WI38 (cell line): ENCODE data around the gene PADI4.
"Not testable (repeated sequence)": the region's sequence is repeated elsewhere in the genome, so short reads cannot be mapped to it uniquely, and the experiment has no call there.

Experiments used
- H3K4me3 ChIP-seq: 2 replicates; pipeline ENCODE4 v1.5.1; 2011; ENCODE audit warnings: low read depth, mild to moderate bottlenecking, control low read depth, low read length
- TF ChIP-seq, protein P1 (sequence below): IDR thresholded peaks from 2 replicates; pipeline ENCODE4 v1.5.1; 2012; ENCODE audit warnings: low read depth, mild to moderate bottlenecking, control low read depth, low read length

PADI4 gene

DNA sequence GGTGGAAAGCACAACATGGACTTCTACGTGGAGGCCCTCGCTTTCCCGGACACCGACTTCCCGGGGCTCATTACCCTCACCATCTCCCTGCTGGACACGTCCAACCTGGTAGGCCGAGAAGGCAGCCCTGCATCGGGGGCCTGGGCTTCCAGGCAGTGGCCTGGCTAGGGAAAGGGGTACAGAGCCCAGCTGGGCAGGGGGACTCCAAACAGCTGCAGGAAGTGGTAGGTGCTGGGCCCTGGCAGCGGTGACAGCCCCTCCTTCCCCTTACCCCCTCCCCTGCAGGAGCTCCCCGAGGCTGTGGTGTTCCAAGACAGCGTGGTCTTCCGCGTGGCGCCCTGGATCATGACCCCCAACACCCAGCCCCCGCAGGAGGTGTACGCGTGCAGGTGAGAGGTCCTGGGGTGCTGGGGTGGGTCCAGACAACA lies 34.0 kb downstream of the PADI4 start:
- no peak overlapping the region for H3K4me3 ChIP-seq

DNA sequence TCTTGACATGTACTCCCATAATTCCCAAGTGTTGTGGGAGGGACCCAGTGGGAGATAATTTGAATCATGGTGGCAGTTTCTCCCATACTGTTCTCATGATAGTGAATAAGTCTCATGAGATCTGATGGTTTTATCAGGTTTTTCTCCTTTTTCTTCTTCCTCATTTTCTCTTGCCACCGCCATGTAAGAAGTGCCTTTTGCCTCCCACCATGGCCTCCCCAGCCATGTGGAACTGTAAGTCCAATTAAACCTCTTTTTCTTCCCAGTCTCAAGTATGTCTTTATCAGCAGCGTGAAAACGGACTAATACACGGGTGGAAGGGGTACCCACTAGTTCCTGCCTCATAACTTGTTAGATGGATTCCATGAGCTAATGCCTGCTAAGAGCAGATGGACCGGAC lies 37.5 kb downstream of the PADI4 start:
- not testable (repeated sequence) for H3K4me3 ChIP-seq

More for the DNA sequence above, 34.0 kb downstream of the PADI4 start:
- TF ChIP-seq, protein P1, sequence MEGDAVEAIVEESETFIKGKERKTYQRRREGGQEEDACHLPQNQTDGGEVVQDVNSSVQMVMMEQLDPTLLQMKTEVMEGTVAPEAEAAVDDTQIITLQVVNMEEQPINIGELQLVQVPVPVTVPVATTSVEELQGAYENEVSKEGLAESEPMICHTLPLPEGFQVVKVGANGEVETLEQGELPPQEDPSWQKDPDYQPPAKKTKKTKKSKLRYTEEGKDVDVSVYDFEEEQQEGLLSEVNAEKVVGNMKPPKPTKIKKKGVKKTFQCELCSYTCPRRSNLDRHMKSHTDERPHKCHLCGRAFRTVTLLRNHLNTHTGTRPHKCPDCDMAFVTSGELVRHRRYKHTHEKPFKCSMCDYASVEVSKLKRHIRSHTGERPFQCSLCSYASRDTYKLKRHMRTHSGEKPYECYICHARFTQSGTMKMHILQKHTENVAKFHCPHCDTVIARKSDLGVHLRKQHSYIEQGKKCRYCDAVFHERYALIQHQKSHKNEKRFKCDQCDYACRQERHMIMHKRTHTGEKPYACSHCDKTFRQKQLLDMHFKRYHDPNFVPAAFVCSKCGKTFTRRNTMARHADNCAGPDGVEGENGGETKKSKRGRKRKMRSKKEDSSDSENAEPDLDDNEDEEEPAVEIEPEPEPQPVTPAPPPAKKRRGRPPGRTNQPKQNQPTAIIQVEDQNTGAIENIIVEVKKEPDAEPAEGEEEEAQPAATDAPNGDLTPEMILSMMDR: no peak

DNA sequence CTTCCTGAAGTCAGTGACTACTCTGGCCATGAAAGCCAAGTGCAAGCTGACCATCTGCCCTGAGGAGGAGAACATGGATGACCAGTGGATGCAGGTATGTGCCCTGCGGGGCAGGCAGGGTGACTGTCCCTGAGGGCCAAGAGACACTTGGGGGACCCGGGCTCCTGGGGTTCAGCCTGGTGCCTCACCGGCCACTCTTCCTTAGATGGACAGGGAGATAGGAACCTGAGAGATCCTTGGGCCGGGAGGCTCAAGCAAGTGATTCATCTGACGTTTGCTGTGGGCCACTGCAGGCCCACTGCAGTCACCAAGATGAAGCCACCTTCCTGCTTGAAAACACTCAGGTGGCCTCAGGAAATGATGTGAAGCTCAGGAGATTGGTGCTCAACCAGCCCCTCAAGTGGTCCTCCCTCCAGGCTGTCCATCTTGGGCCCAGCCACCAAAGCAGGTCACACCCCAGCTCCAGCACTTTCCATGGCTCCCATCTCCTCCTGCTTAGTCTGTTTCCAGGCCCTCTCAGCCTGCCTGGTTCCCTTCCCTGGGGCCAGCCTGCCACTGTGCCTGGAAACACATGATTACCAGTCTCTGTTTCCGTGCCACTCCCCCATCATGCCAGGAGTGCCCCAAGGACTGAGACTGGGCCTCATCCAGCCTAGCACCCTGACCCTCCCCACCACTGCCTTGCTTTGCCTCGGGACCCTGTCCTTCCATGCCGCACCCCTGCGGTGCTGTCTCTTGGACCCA lies 38.2 kb downstream of the PADI4 start:
- TF ChIP-seq, protein P1: no peak
- no peak overlapping the region for H3K4me3 ChIP-seq

DNA sequence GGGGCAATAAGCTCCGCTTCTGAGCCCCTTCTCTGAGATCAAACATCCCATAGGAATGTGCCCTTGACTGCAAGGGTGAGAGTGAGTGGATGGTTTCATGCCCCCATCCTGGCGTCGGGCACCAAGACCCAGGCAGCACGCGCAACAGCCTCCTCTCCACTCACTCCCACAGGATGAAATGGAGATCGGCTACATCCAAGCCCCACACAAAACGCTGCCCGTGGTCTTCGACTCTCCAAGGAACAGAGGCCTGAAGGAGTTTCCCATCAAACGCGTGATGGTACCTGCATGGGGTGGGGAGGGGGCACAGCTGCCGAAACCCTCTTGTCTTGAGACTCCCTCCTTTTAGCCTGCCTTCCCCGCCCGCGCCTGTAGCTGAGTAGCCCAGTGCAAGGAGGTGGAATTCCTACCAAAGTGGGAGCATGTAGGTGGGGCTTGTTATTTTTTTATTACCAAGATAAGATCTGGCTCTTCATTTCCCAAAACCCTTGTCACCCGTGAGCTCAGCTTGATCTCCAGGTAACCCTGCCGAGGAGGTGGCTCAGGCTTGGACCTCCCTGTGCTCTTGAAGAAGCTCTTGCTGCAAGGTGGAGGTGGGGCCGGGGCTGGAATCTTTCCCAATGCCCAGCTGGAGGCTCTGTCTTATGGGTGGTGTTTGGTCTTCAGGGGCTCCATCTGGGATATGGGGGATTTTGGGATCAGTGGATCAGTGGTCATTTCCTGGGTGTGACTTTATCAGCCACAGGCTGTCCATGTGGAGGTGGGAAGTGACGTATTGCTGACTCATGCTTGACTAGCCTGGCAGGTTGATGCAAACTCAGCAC lies 40.0 kb downstream of the PADI4 start:
- H3K4me3 ChIP-seq: no peak overlapping the region
- TF ChIP-seq, protein P1: no peak

DNA sequence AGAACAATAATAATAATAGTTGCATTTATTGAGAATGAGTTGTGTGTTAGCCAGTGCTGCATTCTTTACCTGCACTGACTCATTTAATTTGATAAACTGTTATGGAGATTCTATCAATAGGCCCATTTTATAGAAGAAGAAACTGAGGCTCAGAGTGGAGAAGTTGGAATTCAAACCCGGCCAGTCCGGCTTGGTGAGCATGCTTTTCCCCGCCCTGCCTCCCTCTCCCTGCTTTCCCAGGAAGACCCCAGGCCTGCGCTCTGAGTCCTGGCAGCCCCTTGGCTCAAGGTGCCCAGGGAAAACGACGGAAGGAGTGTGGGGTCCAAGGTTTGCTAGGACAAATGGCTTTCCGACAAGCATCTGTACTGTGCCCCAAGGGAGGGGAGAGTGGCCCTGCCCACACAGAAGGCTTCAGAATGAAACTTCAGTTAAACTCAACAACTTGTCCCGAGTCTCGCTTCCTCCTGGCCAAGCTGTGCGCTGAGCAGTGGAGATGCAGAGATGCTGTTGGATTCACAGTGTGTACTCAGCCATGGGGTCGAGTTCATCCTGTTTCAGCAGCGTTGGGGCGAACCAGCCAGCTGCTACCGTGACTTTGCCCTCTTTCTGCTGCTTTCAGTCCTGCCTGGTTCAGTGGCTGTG lies 40.7 kb downstream of the PADI4 start:
- TF ChIP-seq, protein P1: no peak
- H3K4me3 ChIP-seq: no peak overlapping the region

DNA sequence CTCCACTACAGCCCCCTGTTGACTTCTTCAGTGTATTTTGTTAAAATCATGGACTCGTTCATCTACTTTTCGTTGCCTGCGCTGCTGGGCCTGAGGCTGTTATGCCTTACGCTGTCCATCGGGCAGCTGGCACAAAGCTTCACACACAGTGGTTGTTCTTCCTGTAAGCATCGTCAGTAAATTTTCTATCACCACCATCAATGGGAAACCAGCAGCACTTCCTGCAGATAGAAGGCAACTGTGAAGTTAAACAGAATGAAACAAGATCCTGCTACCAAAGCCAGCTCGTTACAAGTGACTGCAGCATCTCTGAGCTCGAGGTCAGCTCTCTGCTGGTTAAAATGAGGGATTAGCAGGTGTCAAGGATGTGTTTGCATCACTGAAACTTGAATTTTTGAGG lies 42.1 kb downstream of the PADI4 start:
- H3K4me3 ChIP-seq: no peak overlapping the region
- TF ChIP-seq, protein P1: no peak

DNA sequence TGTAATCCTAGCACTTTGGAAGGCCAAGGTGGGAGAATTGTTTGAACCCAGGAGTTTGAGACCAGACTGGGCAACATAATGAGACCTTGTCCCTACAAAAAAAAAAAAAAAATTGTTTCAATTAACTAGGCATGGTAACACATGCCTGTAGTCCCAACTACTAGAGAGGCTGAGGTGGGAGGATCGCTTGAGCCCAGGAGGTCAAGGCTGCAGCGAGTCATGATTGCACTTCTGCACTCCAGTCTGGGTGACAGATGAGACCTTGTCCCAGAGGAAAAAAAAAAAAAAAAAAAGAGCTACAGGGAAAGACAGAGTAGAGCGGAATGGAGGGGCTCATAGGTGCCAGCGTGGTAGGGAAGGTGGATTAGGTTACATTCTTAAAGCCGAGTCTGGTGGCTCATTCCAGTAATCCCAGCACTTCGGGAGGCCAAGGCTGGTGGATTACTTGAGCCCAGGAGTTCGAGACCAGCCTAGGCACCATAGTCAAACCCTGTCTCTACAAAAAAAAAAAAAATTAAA lies 43.0 kb downstream of the PADI4 start:
- H3K4me3 ChIP-seq: no peak overlapping the region
- TF ChIP-seq, protein P1: no peak
